ENCODE measurements around the gene LMNTD2.
A peak's percentile ranks its signal among the peaks of the same experiment; 100 is the strongest.

- TF ChIP-seq REST (IDR thresholded peaks at IDR 0.05) (peak; percentile 68), EP300 (IDR thresholded peaks at IDR 0.05) (no peak), MAX (IDR thresholded peaks at IDR 0.05) (no peak; the same call in 1 of the 2 replicates), ESRRA (IDR thresholded peaks at IDR 0.05; ENCODE audit: borderline replicate concordance, low read length) (no peak), CTCF (IDR thresholded peaks at IDR 0.05) (no peak), SMC3 (IDR thresholded peaks at IDR 0.05) (no peak), USF2 (IDR thresholded peaks at IDR 0.05) (no peak), EHMT2 (IDR thresholded peaks at IDR 0.05; ENCODE audit: low read depth) (no peak), ZFP36 (IDR thresholded peaks at IDR 0.05; ENCODE audit: borderline replicate concordance, partially characterized antibody) (no peak), POLR2A (IDR thresholded peaks at IDR 0.05; ENCODE audit: low read length) (peak; percentile 57), POLR2AphosphoS2 (conservative IDR thresholded peaks at IDR 0.05; ENCODE audit: low read length) (no peak), RFX5 (IDR thresholded peaks at IDR 0.05) (no peak), ZSCAN20 (CRISPR knock-in tag; IDR thresholded peaks at IDR 0.05) (no peak)
Observed at GRCh38 chr11:575313-575995, 14.9 kb upstream of the LMNTD2 start.
